ENCODE measurements around the gene NKX2-2. TPM values are rescaled to one million over a fixed set of nuclear protein-coding genes. Genes with fewer than 3 reads are reported as not detected.
A peak's percentile ranks its signal among the peaks of the same experiment; 100 is the strongest.

Gene NKX2-2
- total and polyA plus RNA-seq, 4 donors = not detected

- TF ChIP-seq CTCF (IDR thresholded peaks at IDR 0.05; ENCODE audit: low read depth, low read length, missing input control) (no peak), HNF4A (conservative IDR thresholded peaks at IDR 0.05) (no peak), SP1 (IDR thresholded peaks at IDR 0.05) (no peak), JUND (IDR thresholded peaks at IDR 0.05) (no peak), EGR1 (IDR thresholded peaks at IDR 0.05; ENCODE audit: low read depth in 2 of 2) (no peak), FOXA2 (IDR thresholded peaks at IDR 0.05) (no peak), FOXA1 (IDR thresholded peaks at IDR 0.05) (no peak), ATF3 (IDR thresholded peaks at IDR 0.05) (no peak), RXRA (IDR thresholded peaks at IDR 0.05) (no peak), GABPA (IDR thresholded peaks at IDR 0.05 in 1 of 2, conservative IDR thresholded peaks at IDR 0.05 in 1 of 2) (no peak)
Measured at GRCh38 chr20:21514553-21515251, 838 bp upstream of the NKX2-2 start (continued).

- Histone ChIP-seq H3K4me3 (ENCODE audit: low read depth in 1 of 3, low read length in 3 of 3) (peak overlapping the region in 1 of 3 donors; percentile 47), H3K9ac (ENCODE audit: low read depth in 1 of 2, low read length in 2 of 2) (no peak overlapping the region), H3K27me3 (ENCODE audit: control insufficient read depth in 4 of 4, insufficient read depth in 4 of 4, low read length in 3 of 4) (peaks cover 12 to 34% (median 22%) of the 10 kb centered on the region in 4 donors), H3K27ac (ENCODE audit: low read depth in 1 of 2, low read length in 2 of 2) (no peak overlapping the region), H3K36me3 (ENCODE audit: control insufficient read depth in 4 of 4, insufficient read depth in 3 of 4, low read depth in 1 of 4, low read length in 3 of 4) (no peaks in the 10 kb centered on the region), H3K9me3 (ENCODE audit: control insufficient read depth in 4 of 4, low read length in 3 of 4) (no peaks in the 10 kb centered on the region), H3K4me1 (ENCODE audit: control insufficient read depth in 4 of 4, insufficient read depth in 4 of 4, low read length in 3 of 4) (peaks cover 36 to 55% (median 40%) of the 10 kb centered on the region in 4 donors)
- TF ChIP-seq REST (IDR thresholded peaks at IDR 0.05) (no peak), ATF3 (IDR thresholded peaks at IDR 0.05) (no peak)
- WGBS = 4% methylated on average over 30 of the region's 30 CpGs
- DNase-seq (ENCODE audit: low spot score) = no peak
Measured at GRCh38 chr20:21513181-21513663, 642 bp downstream of the NKX2-2 start.

GRCh38 chr20:21512634-21513180 is 1.2 kb downstream of the NKX2-2 start:
- TF ChIP-seq TAF1 (conservative IDR thresholded peaks at IDR 0.05) (no peak), HNF4A (conservative IDR thresholded peaks at IDR 0.05) (no peak), SP1 (IDR thresholded peaks at IDR 0.05) (no peak), GABPA (IDR thresholded peaks at IDR 0.05 in 1 of 2, conservative IDR thresholded peaks at IDR 0.05 in 1 of 2) (no peak), RXRA (IDR thresholded peaks at IDR 0.05) (no peak), MAX (IDR thresholded peaks at IDR 0.05) (no peak), ATF3 (IDR thresholded peaks at IDR 0.05) (no peak), EGR1 (IDR thresholded peaks at IDR 0.05; ENCODE audit: low read depth in 2 of 2) (no peak), RAD21 (IDR thresholded peaks at IDR 0.05) (no peak), JUND (IDR thresholded peaks at IDR 0.05) (no peak), FOXA2 (IDR thresholded peaks at IDR 0.05) (no peak), ZBTB33 (IDR thresholded peaks at IDR 0.05) (no peak), FOXA1 (IDR thresholded peaks at IDR 0.05) (no peak)
- Histone ChIP-seq H3K27me3 (ENCODE audit: control insufficient read depth in 4 of 4, insufficient read depth in 4 of 4, low read length in 3 of 4) (peaks cover 15 to 34% (median 26%) of the 10 kb centered on the region in 4 donors), H3K36me3 (ENCODE audit: control insufficient read depth in 4 of 4, insufficient read depth in 3 of 4, low read depth in 1 of 4, low read length in 3 of 4) (no peaks in the 10 kb centered on the region), H3K9ac (ENCODE audit: low read depth in 1 of 2, low read length in 2 of 2) (no peak overlapping the region), H3K4me3 (ENCODE audit: low read depth in 1 of 3, low read length in 3 of 3) (peak overlapping the region in 1 of 3 donors; percentile 47), H3K27ac (ENCODE audit: low read depth in 1 of 2, low read length in 2 of 2) (no peak overlapping the region), H3K9me3 (ENCODE audit: control insufficient read depth in 4 of 4, low read length in 3 of 4) (no peaks in the 10 kb centered on the region), H3K4me1 (ENCODE audit: control insufficient read depth in 4 of 4, insufficient read depth in 4 of 4, low read length in 3 of 4) (peaks cover 36 to 59% (median 40%) of the 10 kb centered on the region in 4 donors)
- no peak for DNase-seq (ENCODE audit: low spot score)
- 2% methylated on average over 34 of the region's 34 CpGs for WGBS

Measured in liver (tissue), 9 donors.